ENCODE data around the gene SOX21.
A peak's percentile ranks its signal among the peaks of the same experiment; 100 is the strongest.

SOX21 gene

GRCh38 chr13:94703271-94703670, 9.1 kb downstream of the SOX21 start:
- no peak overlapping the region for H3K27ac Mint-ChIP-seq
- no peaks in the 10 kb centered on the region for H3K9me3 Mint-ChIP-seq
- peak; percentile 14 for DNase-seq
- H3K4me3 Mint-ChIP-seq = peak overlapping the region; percentile 21
- no peaks in the 10 kb centered on the region for H3K36me3 Mint-ChIP-seq (ENCODE audit: low read depth)
- peaks cover 100% of the 10 kb centered on the region for H3K27me3 Mint-ChIP-seq (ENCODE audit: low read depth, poor library complexity)
- TF ChIP-seq CTCF (IDR thresholded peaks at IDR 0.05) = no peak
- peaks cover 25% of the 10 kb centered on the region for H3K4me1 Mint-ChIP-seq

- H3K9me3 Mint-ChIP-seq = no peaks in the 10 kb centered on the region
- H3K4me3 Mint-ChIP-seq = peak overlapping the region; percentile 61
- DNase-seq = peak; percentile 19
- H3K27ac Mint-ChIP-seq = no peak overlapping the region
- no peaks in the 10 kb centered on the region for H3K36me3 Mint-ChIP-seq (ENCODE audit: low read depth)
- TF ChIP-seq CTCF (IDR thresholded peaks at IDR 0.05) = no peak
- peaks cover 16% of the 10 kb centered on the region for H3K4me1 Mint-ChIP-seq
- peaks cover 100% of the 10 kb centered on the region for H3K27me3 Mint-ChIP-seq (ENCODE audit: low read depth, poor library complexity)
Observed at GRCh38 chr13:94702181-94703041, 9.9 kb downstream of the SOX21 start.

GRCh38 chr13:94701313-94702180, 10.8 kb downstream of the SOX21 start:
- H3K36me3 Mint-ChIP-seq (ENCODE audit: low read depth) = no peaks in the 10 kb centered on the region
- no peak for DNase-seq
- no peak overlapping the region for H3K27ac Mint-ChIP-seq
- H3K9me3 Mint-ChIP-seq = no peaks in the 10 kb centered on the region
- peaks cover 16% of the 10 kb centered on the region for H3K4me1 Mint-ChIP-seq
- peaks cover 96% of the 10 kb centered on the region for H3K27me3 Mint-ChIP-seq (ENCODE audit: low read depth, poor library complexity)
- H3K4me3 Mint-ChIP-seq = peak overlapping the region; percentile 28
- no peak for TF ChIP-seq CTCF (IDR thresholded peaks at IDR 0.05)

GRCh38 chr13:94700536-94700935, 11.8 kb downstream of the SOX21 start:
- Mint-ChIP-seq H3K36me3 (ENCODE audit: low read depth) (no peaks in the 10 kb centered on the region), H3K4me1 (peaks cover 16% of the 10 kb centered on the region), H3K4me3 (no peak overlapping the region), H3K27ac (no peak overlapping the region), H3K27me3 (ENCODE audit: low read depth, poor library complexity) (peaks cover 90% of the 10 kb centered on the region), H3K9me3 (no peaks in the 10 kb centered on the region)
- TF ChIP-seq CTCF (IDR thresholded peaks at IDR 0.05) = no peak
- DNase-seq = no peak

GRCh38 chr13:94700051-94700535, 12.3 kb downstream of the SOX21 start:
- no peaks in the 10 kb centered on the region for H3K36me3 Mint-ChIP-seq (ENCODE audit: low read depth)
- H3K4me3 Mint-ChIP-seq = no peak overlapping the region
- peaks cover 90% of the 10 kb centered on the region for H3K27me3 Mint-ChIP-seq (ENCODE audit: low read depth, poor library complexity)
- no peak for DNase-seq
- peaks cover 16% of the 10 kb centered on the region for H3K4me1 Mint-ChIP-seq
- no peaks in the 10 kb centered on the region for H3K9me3 Mint-ChIP-seq
- TF ChIP-seq CTCF (IDR thresholded peaks at IDR 0.05) = no peak
- H3K27ac Mint-ChIP-seq = no peak overlapping the region
